K562 (cell line): ENCODE measurements around the gene ZCWPW1. TPM values are rescaled to one million over a fixed set of nuclear protein-coding genes. Genes with fewer than 3 reads are reported as not detected.

Experiments used
- ATAC-seq: fragments of 200-7000 bp; cut with Tn5 transposase; 3 replicates; pipeline ENCODE4 v1.9.1; 2020; ENCODE audit warnings: moderate library complexity
- BruUV-seq: library from RNA; stranded (reverse); fragments of 400-500 nt; replicated peaks from 2 replicates; lab custom pipeline; 2021; lab: Mats Ljungman, UMichigan
- CTCF ChIA-PET: fragments of 300-600 bp; formaldehyde crosslinking; extraction: SDS; loops from one replicate; lab custom pipeline; 2021; ENCODE audit warnings: low intra/inter-chr PET ratio; lab: Yijun Ruan, JAX
- POLR2A ChIA-PET: fragments of 300-600, 350-650 bp; sonication (Branson Sonifier 250); formaldehyde crosslinking; extraction: SDS; loops from one replicate; lab custom pipeline; 2021; ENCODE audit warnings: antibody characterized with exemption, inconsistent platforms; lab: Yijun Ruan, JAX
- DNase-seq, 4 experiments: peaks; one replicate each; pipeline versions ENCODE4 v3.0.0 to v3.0.0-alpha.2; 2011 to 2018; ENCODE audit warnings: low spot score in 3 of 4, mixed read lengths in 3 of 4; ENCODE audit errors: extremely low read depth in 1 of 4
- FAIRE-seq: peaks from 2 replicates; lab custom pipeline; 2011; peaks lifted over from hg19 to GRCh38; lab: Jason Lieb, UNC
- H2AFZ ChIP-seq: 2 replicates; pipeline ENCODE4 v1.6.0; 2011; ENCODE audit warnings: low read depth, low read length, control low read depth, inconsistent platforms
- H3K27ac ChIP-seq: fragments of 200-600 bp; 3 replicates; pipeline ENCODE4 v1.8.0; 2011; ENCODE audit warnings: low read depth, mild to moderate bottlenecking, control low read depth, inconsistent platforms, low read length, moderate library complexity, mixed read lengths; ENCODE audit errors: extremely low read depth
- H3K27me3 ChIP-seq, 2 experiments: fragments of 300-600 bp in 1 of 2; 2 replicates in 1 of 2; 3 replicates in 1 of 2; pipeline versions ENCODE4 v1.6.0 to v1.8.0; 2011; ENCODE audit warnings: inconsistent platforms in 2 of 2, low read length in 2 of 2, mild to moderate bottlenecking in 1 of 2, mixed read lengths in 1 of 2, moderate library complexity in 1 of 2; ENCODE audit not compliant: control insufficient read depth in 2 of 2, insufficient read depth in 2 of 2
- H3K36me3 ChIP-seq: fragments of 300-600 bp; 3 replicates; pipeline ENCODE4 v1.8.0; 2011; ENCODE audit warnings: mild to moderate bottlenecking, low read length, inconsistent platforms; ENCODE audit not compliant: control insufficient read depth, insufficient read depth
- H3K4me1 ChIP-seq, 2 experiments: fragments of 200-600 bp in 1 of 2; replicated peaks in 1 of 2; 2 replicates in 1 of 2; 3 replicates in 1 of 2; pipeline versions ENCODE4 v1.5.1 to v1.8.0; 2011; ENCODE audit warnings: inconsistent platforms in 2 of 2, low read length in 2 of 2, mild to moderate bottlenecking in 1 of 2, mixed read lengths in 1 of 2, moderate library complexity in 1 of 2; ENCODE audit not compliant: control insufficient read depth in 2 of 2, insufficient read depth in 2 of 2
- H3K4me2 ChIP-seq: 2 replicates; pipeline ENCODE4 v1.6.1; 2011; ENCODE audit warnings: low read length, control low read depth, inconsistent platforms, mixed read lengths; ENCODE audit not compliant: insufficient read depth
- H3K4me3 ChIP-seq: fragments of 200-600 bp; sonication (generic), shearing (Covaris generic); 2 replicates; pipeline ENCODE4 v1.5.1; 2016; ENCODE audit warnings: control low read depth, inconsistent platforms
- H3K79me2 ChIP-seq: fragments of 200-600 bp; 3 replicates; pipeline ENCODE4 v1.8.0; 2011; ENCODE audit warnings: low read length, inconsistent platforms; ENCODE audit not compliant: control insufficient read depth, insufficient read depth
- H3K9ac ChIP-seq, 2 experiments: 2 replicates each; pipeline versions ENCODE4 v1.6.0 to v1.6.1; 2011; ENCODE audit warnings: low read depth in 2 of 2, low read length in 2 of 2, control low read depth in 1 of 2, inconsistent platforms in 1 of 2, mild to moderate bottlenecking in 1 of 2, mixed read lengths in 1 of 2; ENCODE audit not compliant: insufficient read depth in 1 of 2
- H3K9me1 ChIP-seq: one replicate; pipeline ENCODE4 v1.6.0; 2011; ENCODE audit warnings: inconsistent platforms, mild to moderate bottlenecking, low read length, moderate library complexity; ENCODE audit not compliant: control insufficient read depth, insufficient read depth
- H3K9me3 ChIP-seq: replicated peaks from 2 replicates; pipeline ENCODE4 v1.5.1; 2011; ENCODE audit warnings: low read depth, low read length, inconsistent platforms; ENCODE audit not compliant: control insufficient read depth, insufficient read depth
- H4K20me1 ChIP-seq: replicated peaks from 2 replicates; pipeline ENCODE4 v1.6.1; 2011; ENCODE audit warnings: low read length, inconsistent platforms, mixed read lengths; ENCODE audit not compliant: control insufficient read depth, insufficient read depth
- SIRT6 ChIP-seq: IDR thresholded peaks from one replicate; pipeline ENCODE4 v1.6.1; 2012; ENCODE audit warnings: low read depth, mild to moderate bottlenecking, control low read depth, inconsistent platforms, low read length, moderate library complexity
- TGIF2 ChIP-seq: sonication (generic); formaldehyde crosslinking; IDR thresholded peaks from 2 replicates; pipeline ENCODE4 v1.8.1; 2022; ENCODE audit warnings: mild to moderate bottlenecking, missing genetic modification reagents, moderate library complexity
- TOE1 ChIP-seq, 2 experiments: fragments of 450-650 bp in 1 of 2; sonication (generic) in 1 of 2; formaldehyde crosslinking in 1 of 2; IDR thresholded peaks; 2 replicates each; pipeline versions ENCODE4 v1.7.1 to v1.8.0; 2016 to 2022; ENCODE audit warnings: borderline replicate concordance in 2 of 2, mild to moderate bottlenecking in 2 of 2, antibody characterized with exemption in 1 of 2, inconsistent platforms in 1 of 2, low read depth in 1 of 2, missing genetic modification reagents in 1 of 2, moderate library complexity in 1 of 2
- WGBS: fragments of 100-300 bp; shearing (Covaris generic); methylation state at CpG from one replicate; pipeline ENCODE4 v1.1.6; 2016; ENCODE audit warnings: low coverage, mixed read lengths; ENCODE audit not compliant: insufficient coverage; ENCODE audit errors: missing lambda C conversion rate; 5-methylcytosine and 5-hydroxymethylcytosine counted together
- in situ Hi-C: fragments of 300-500 bp; cut with MboI; formaldehyde crosslinking; loops from 4 replicates; pipeline ENCODE4 v1.15.0; 2018; ENCODE audit warnings: inconsistent platforms, mixed read lengths
- intact Hi-C: fragments of 100-400 bp; cut with micrococcal nuclease; formaldehyde crosslinking; loops from 2 replicates; pipeline ENCODE4 v1.14.2; 2022
- polyA plus RNA-seq, 8 experiments: library from polyadenylated mRNA; depleted of rRNA in 4 of 8; stranded (reverse) in 5 of 8; unstranded in 3 of 8; fragments of >200 nt; fragmentation: Nextera tagmentation in 2 of 8; fragmentation: Illumina TruSeq in 1 of 8; extraction: Ambion mirVana in 2 of 8; extraction: Trizol in 1 of 8; gene quantifications; 2 replicates each; pipeline versions ENCODE4 v1.2.1 to v1.2.3, GENCODE V29; 2011 to 2014; ENCODE audit warnings: inconsistent platforms in 1 of 8, missing spikeins in 1 of 8
- total RNA-seq, 7 experiments: library from RNA; depleted of rRNA in 6 of 7; stranded (reverse); fragments of >200 nt in 6 of 7; fragmentation: Illumina TruSeq in 2 of 7; extraction: Trizol in 2 of 7; gene quantifications; 2 replicates each; pipeline versions ENCODE4 v1.2.1 to v1.2.3, GENCODE V29; 2011 to 2021; ENCODE audit warnings: low replicate concordance in 1 of 7

The ZCWPW1 gene
- total and polyA plus RNA-seq, 9 of the 15 experiments (the other 6 are each of a cell fraction or from before 2014, with no cell fraction given) = 0.18 to 1.7 (median 1.2) TPM

DNA sequence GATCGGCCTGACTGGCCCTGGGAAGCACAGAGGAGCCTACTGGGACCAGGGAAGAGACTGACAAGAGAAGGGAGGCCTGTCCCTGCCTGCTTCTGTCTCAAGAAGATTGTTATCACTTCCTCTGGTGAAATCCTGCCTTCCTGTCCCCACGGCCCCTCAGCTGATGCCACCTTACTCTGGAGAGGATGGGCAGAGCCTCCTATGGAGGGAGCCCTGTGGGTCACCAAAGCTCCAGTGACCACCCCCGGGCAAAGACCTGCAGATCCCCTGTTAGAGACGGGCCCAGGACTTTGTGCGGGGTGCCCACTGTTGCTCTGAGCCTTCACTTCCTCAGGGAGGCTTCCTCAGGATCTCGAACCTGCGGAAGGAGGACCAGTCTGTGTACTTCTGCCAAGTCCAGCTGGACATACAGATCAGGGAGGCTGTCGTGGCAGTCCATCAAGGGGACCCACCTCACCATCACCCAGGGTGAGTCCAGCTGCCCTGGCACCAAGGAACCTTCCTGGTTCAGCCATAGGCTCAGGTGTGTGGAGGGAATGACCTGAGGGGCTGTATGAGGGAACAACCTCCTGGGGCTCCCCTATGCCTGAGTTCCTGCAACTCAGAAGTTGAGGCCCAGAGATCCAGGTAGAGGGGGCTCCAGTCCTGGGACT lies 72.0 kb downstream of the ZCWPW1 start:
- H3K4me1 ChIP-seq = peaks cover 0 to 9% of the 10 kb centered on the region in 2 experiments; a peak in 1 of 5 replicates
- H3K9me1 ChIP-seq = no peaks in the 10 kb centered on the region
- ATAC-seq (no peak), FAIRE-seq (no peak), DNase-seq (no peak)
- POLR2A ChIA-PET = interaction anchor here (0.8 to 1.4 kb wide), 3 partner anchors 9 to 73 kb away, joined by 3 to 6 read pairs (median 4); partner anchors contain the start of gene MEPCE
- no peak overlapping the region for H3K4me2 ChIP-seq
- in situ Hi-C loops = no loop called here
- H3K9ac ChIP-seq = no peak overlapping the region
- no peak overlapping the region for H3K27ac ChIP-seq
- H3K4me3 ChIP-seq = no peak overlapping the region
- no peak overlapping the region for H2AFZ ChIP-seq
- intact Hi-C loops = no loop called here
- no peaks in the 10 kb centered on the region for H3K79me2 ChIP-seq
- peaks cover 6% of the 10 kb centered on the region; the same call in 1 of the 2 replicates for H4K20me1 ChIP-seq
- WGBS = 97% methylated on average over 7 of the region's 8 CpGs
- peaks cover 96% of the 10 kb centered on the region for H3K36me3 ChIP-seq
- TF ChIP-seq TGIF2 (CRISPR knock-in tag) (no peak), SIRT6 (peak; percentile 23), TOE1 (IDR thresholded peaks at IDR 0.05; ENCODE audit: borderline replicate concordance) (no peak), TOE1 (CRISPR knock-in tag; IDR thresholded peaks at IDR 0.05; ENCODE audit: borderline replicate concordance, low read depth) (no peak)
- no peaks in the 10 kb centered on the region for H3K9me3 ChIP-seq
- H3K27me3 ChIP-seq = no peaks in the 10 kb centered on the region
- BruUV-seq = no TSS peak
- CTCF ChIA-PET = no interaction called here
